ENCODE results near the gene PNP.
"Not testable (repeated sequence)": the region's sequence is repeated elsewhere in the genome, so short reads cannot be mapped to it uniquely, and the experiment has no call there.

PNP gene

GRCh38 chr14:20492486-20492885, 23.3 kb downstream of the PNP start:
- no peak for DNase-seq (ENCODE audit: low read depth in 3 of 3)

- DNase-seq (ENCODE audit: low read depth in 3 of 3) = no peak
These were observed 24.4 kb downstream of the PNP start for GRCh38 chr14:20493634-20494033.

- DNase-seq (ENCODE audit: low read depth in 3 of 3) = no peak
These were observed 25.9 kb downstream of the PNP start for GRCh38 chr14:20494935-20495766.

GRCh38 chr14:20498622-20499021, 29.4 kb downstream of the PNP start:
- DNase-seq (ENCODE audit: low read depth in 3 of 3) = no peak

GRCh38 chr14:20499108-20499507, 29.9 kb downstream of the PNP start:
- DNase-seq (ENCODE audit: low read depth in 3 of 3) = no peak

- no peak for DNase-seq (ENCODE audit: low read depth in 3 of 3)
These were observed 30.7 kb downstream of the PNP start for GRCh38 chr14:20499881-20500280.

GRCh38 chr14:20501346-20501745, 32.1 kb downstream of the PNP start:
- no peak for DNase-seq (ENCODE audit: low read depth in 3 of 3)

- no peak for DNase-seq (ENCODE audit: low read depth in 3 of 3)
These were observed 34.7 kb downstream of the PNP start for GRCh38 chr14:20503898-20504297.

GRCh38 chr14:20506276-20506675, 37.1 kb downstream of the PNP start:
- not testable (repeated sequence) for DNase-seq (ENCODE audit: low read depth in 3 of 3)

- not testable (repeated sequence) for DNase-seq (ENCODE audit: low read depth in 3 of 3)
These were observed 37.5 kb downstream of the PNP start for GRCh38 chr14:20506752-20507151.

GRCh38 chr14:20507537-20507936, 38.3 kb downstream of the PNP start:
- DNase-seq (ENCODE audit: low read depth in 3 of 3) = not testable (repeated sequence)

- no peak for DNase-seq (ENCODE audit: low read depth in 3 of 3)
These were observed 39.2 kb downstream of the PNP start for GRCh38 chr14:20508367-20508766.

GRCh38 chr14:20512177-20512905, 43.1 kb downstream of the PNP start:
- no peak for DNase-seq (ENCODE audit: low read depth in 3 of 3)

GRCh38 chr14:20515846-20516245, 46.6 kb downstream of the PNP start:
- no peak for DNase-seq (ENCODE audit: low read depth in 3 of 3)

GRCh38 chr14:20516921-20517320, 47.7 kb downstream of the PNP start:
- no peak for DNase-seq (ENCODE audit: low read depth in 3 of 3)

- DNase-seq (ENCODE audit: low read depth in 3 of 3) = no peak
These were observed 53.1 kb downstream of the PNP start for GRCh38 chr14:20522332-20522731.

- no peak for DNase-seq (ENCODE audit: low read depth in 3 of 3)
These were observed 54.8 kb downstream of the PNP start for GRCh38 chr14:20524027-20524426.

Measured in stimulated activated CD4-positive, alpha-beta T cell treated with anti-CD3 and anti-CD28 coated beads, TNF-alpha, amount 100 ng/mL, for 24 hours (primary cell).